Measurements from ENCODE around the gene CARS2.
"Not testable (repeated sequence)": the region's sequence is repeated elsewhere in the genome, so short reads cannot be mapped to it uniquely, and the experiment has no call there.

The CARS2 gene

DNA sequence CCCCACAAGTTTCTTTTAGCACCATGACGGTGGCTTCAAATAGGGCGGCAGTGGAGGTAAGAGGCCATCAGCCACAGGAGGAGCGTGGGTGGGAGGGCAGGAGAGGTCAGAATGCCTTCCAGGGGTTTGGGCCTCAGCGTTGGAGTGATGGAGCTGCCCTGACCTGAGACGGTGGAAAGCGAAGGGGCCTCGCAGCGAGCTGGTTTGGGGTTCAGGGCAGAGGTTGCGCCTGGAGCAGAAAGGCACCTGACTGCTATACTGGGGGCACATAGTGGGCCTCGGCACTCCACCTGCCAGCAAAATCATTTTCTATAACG is 91.0 kb downstream of the CARS2 start:
- no peak for DNase-seq

DNA sequence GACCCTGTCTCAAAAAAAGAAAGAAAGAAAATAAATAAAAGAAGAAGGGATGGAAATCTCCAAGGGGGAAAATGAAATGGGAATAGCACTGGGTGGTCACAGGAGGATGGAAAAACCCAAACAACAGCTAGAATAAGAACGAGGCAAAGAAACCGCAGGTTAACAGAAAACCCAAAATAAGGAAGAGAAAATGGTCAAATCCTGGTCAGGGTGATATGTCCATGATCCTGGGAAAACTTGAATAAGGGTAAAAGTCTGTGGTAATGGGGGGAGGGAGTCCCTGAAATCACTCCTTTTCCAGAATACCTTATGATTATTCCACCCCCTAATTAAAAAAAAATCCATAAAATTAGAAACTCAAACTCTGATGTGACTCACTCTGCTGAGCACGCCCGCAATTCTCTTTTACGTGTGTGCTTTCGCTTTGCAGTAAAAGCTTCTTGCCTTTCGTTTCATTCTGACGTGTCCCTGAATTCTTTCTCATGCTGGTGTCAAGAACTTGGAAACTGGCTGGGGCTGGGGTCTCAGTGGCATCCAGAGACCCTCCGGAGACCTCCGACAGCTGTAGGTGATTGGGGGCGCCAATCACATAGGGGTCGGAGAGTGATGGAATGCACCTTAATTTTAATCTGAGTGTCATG is 94.8 kb downstream of the CARS2 start:
- peak; percentile 22 for DNase-seq

- DNase-seq = no peak
Measured at GRCh38 chr13:110607675-110608224, 98.2 kb downstream of the CARS2 start.

- DNase-seq = not testable (repeated sequence)
Measured at GRCh38 chr13:110606281-110606680, 99.6 kb downstream of the CARS2 start.

DNA sequence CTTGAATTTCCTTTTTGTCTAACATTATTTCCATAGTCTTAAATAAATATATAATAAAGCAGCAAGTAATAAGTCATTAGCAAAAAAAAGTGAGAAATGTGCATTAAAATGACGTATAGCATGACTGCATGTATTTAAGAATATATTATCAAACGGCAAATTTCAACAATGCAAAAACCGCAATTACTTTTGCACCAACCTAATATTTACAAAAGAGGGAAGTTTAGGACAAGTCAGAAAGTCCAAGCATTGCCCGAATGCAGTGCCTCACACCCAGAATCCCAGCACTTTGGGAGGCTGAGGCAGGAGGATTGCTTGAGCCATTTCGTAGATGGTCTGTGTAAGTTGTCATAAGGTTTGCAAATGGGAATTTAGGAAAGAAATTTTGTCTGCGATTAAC is 100.8 kb downstream of the CARS2 start:
- DNase-seq = no peak

DNA sequence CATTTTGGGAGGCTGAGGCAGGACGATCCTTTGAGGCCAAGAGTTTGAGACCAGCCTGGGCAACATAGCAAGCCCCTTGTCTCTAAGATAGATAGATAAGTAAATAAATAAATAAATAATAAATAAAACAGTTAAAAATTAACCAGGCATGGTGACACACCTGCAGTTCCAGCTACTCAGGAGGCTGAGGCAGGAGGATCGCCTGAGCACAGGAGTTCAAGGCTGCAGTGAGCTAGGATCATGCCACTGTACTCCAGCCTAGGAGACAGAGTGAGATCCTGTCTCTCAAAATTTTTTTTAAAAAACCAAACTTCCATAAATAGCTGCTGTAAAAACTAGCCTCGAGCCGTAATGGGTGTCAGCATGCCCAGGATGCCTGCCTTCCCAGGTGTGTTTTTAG is 104.9 kb downstream of the CARS2 start:
- DNase-seq = no peak

DNA sequence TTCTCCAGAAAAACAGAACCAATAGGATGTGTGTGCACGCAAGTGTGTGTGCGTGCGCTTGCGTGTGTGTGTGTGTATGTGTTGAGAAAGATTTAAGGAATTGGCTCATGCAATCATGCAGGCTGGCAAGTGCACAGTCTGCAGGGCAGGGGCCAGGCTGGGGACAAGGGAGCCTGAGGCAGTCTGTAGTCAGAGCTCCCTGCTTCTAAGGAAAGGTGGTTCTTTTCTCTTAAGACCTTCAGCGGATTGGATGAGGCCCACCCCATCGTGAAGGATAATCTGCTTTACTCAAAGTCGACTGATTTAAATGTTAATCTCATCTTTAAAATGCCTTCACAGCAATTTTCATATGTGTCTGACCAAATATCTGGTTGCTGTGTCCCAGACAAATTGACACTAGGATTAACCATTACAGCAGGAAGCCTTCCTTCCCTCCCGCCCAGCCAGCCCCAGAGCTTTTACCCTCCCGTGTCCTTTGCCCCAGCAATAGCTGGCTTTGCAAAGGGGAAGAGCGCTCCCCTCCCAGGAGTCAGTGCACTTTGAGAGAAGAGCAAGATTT is 105.6 kb downstream of the CARS2 start:
- DNase-seq = no peak

- DNase-seq = no peak
Measured at GRCh38 chr13:110597041-110597689, 108.8 kb downstream of the CARS2 start.

DNA sequence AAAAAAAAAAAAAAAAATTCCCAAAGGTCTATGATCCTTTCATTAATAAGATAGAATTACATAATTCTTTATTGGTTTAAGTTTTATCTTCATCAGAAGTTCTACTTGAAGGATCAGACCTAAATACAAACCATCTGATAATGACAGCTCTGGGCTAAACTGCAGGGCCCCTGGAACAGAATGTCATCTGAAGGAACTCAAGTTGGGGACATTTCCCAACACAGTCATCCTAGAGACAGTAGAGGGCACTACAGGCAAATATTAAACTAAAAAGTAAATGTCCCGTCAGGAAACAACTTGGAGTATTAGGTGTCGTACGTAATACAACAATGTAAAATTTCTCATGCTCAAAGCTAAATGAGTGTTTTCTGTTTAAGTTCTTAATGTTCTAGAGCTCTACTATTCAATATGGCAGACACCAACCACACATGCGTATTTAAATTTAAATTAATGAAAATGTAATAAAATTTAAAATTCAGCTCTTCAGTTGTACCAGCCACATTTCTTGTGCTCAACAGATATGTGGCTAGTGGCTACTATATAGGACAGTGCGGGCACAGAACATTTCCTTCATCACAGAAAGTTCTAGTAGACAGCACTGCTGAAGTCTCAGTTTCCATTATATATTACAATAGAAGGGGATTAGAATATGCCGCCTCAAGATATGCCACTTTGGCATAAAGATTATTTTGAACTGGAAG is 112.3 kb downstream of the CARS2 start:
- peak; percentile 15 for DNase-seq

GRCh38 chr13:110592665-110593064 is 113.3 kb downstream of the CARS2 start:
- no peak for DNase-seq

All from activated CD4-positive, alpha-beta T cell treated with anti-CD3 and anti-CD28 coated beads for 48 hours (primary cell).